Upper lobe of left lung (tissue), 4 donors: ENCODE results near the gene NOS1AP.

Experiments used
- EP300 ChIP-seq, 4 donors: sonication (generic); formaldehyde crosslinking; IDR thresholded peaks; one replicate each; pipeline ENCODE4 v1.5.1; 2017; ENCODE audit warnings: antibody characterized with exemption in 4 of 4, control low read depth in 2 of 4
- POLR2A ChIP-seq, 4 donors: fragments of 450-650 bp; IDR thresholded peaks; one replicate each; pipeline ENCODE4 v1.5.1; 2016 to 2017; ENCODE audit warnings: antibody characterized with exemption in 4 of 4, mild to moderate bottlenecking in 2 of 4
- POLR2AphosphoS5 ChIP-seq, 2 donors: sonication (generic); formaldehyde crosslinking; IDR thresholded peaks; one replicate each; pipeline ENCODE4 v1.5.1; 2017; ENCODE audit warnings: antibody characterized with exemption in 2 of 2
- TF ChIP-seq, protein P1 (sequence below), 6 experiments: fragments of 450-650 bp in 4 of 6; fragments of 200-600 bp in 2 of 6; sonication (generic) in 2 of 6; IDR thresholded peaks; one replicate each; pipeline ENCODE4 v1.5.1; 2016 to 2019; ENCODE audit warnings: antibody characterized with exemption in 6 of 6

DNA sequence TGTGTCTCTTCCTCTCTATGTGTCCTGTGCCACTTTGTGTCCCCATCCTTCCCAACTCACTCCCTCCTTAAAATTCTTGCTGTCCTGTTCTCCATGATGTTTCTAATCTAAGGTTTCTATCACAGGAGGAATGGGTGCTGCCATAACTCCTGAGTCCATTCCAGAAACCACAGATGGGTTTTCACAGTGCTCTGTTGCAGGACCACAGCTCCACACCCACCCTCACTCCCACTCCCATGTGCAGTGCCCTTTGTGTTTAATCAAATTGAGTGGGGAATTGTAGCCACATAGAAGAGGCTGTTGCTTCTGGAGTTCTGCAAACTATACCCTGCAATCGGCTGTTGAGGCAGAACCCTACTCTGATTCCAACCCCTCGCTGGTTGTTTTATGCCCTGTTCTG lies 165.1 kb downstream of the NOS1AP start:
- TF ChIP-seq POLR2A (IDR thresholded peaks at IDR 0.05) (no peak), POLR2AphosphoS5 (IDR thresholded peaks at IDR 0.05) (no peak), EP300 (IDR thresholded peaks at IDR 0.05) (no peak)
- TF ChIP-seq, protein P1, sequence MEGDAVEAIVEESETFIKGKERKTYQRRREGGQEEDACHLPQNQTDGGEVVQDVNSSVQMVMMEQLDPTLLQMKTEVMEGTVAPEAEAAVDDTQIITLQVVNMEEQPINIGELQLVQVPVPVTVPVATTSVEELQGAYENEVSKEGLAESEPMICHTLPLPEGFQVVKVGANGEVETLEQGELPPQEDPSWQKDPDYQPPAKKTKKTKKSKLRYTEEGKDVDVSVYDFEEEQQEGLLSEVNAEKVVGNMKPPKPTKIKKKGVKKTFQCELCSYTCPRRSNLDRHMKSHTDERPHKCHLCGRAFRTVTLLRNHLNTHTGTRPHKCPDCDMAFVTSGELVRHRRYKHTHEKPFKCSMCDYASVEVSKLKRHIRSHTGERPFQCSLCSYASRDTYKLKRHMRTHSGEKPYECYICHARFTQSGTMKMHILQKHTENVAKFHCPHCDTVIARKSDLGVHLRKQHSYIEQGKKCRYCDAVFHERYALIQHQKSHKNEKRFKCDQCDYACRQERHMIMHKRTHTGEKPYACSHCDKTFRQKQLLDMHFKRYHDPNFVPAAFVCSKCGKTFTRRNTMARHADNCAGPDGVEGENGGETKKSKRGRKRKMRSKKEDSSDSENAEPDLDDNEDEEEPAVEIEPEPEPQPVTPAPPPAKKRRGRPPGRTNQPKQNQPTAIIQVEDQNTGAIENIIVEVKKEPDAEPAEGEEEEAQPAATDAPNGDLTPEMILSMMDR (IDR thresholded peaks at IDR 0.05) = no peak
